ENCODE data around the gene IGSF23. TPM values are rescaled to one million over a fixed set of nuclear protein-coding genes. Genes with fewer than 3 reads are reported as not detected.

Gene IGSF23
- total RNA-seq, 1 donor from 2014 or later, result not detected

- DNase-seq (ENCODE audit: extremely low spot score, unreplicated experiment), result no peak
- Mint-ChIP-seq H3K27me3 (peaks cover 7% of the 10 kb centered on the region), H3K4me3 (no peak overlapping the region), H3K9me3 (no peaks in the 10 kb centered on the region), H3K27ac (no peak overlapping the region), H3K4me1 (ENCODE audit: unreplicated experiment) (peaks cover 10% of the 10 kb centered on the region), H3K36me3 (no peaks in the 10 kb centered on the region)
- TF ChIP-seq, protein P1, sequence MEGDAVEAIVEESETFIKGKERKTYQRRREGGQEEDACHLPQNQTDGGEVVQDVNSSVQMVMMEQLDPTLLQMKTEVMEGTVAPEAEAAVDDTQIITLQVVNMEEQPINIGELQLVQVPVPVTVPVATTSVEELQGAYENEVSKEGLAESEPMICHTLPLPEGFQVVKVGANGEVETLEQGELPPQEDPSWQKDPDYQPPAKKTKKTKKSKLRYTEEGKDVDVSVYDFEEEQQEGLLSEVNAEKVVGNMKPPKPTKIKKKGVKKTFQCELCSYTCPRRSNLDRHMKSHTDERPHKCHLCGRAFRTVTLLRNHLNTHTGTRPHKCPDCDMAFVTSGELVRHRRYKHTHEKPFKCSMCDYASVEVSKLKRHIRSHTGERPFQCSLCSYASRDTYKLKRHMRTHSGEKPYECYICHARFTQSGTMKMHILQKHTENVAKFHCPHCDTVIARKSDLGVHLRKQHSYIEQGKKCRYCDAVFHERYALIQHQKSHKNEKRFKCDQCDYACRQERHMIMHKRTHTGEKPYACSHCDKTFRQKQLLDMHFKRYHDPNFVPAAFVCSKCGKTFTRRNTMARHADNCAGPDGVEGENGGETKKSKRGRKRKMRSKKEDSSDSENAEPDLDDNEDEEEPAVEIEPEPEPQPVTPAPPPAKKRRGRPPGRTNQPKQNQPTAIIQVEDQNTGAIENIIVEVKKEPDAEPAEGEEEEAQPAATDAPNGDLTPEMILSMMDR (conservative IDR thresholded peaks at IDR 0.05), result no peak
Measured at GRCh38 chr19:44571830-44572580, 41.4 kb upstream of the IGSF23 start.

- Mint-ChIP-seq H3K27me3 (peaks cover 4% of the 10 kb centered on the region), H3K4me3 (no peak overlapping the region), H3K9me3 (no peaks in the 10 kb centered on the region), H3K27ac (no peak overlapping the region), H3K36me3 (no peaks in the 10 kb centered on the region), H3K4me1 (ENCODE audit: unreplicated experiment) (peaks cover 10% of the 10 kb centered on the region)
- DNase-seq (ENCODE audit: extremely low spot score, unreplicated experiment), result no peak
- TF ChIP-seq, protein P1 (conservative IDR thresholded peaks at IDR 0.05), result no peak
Measured at GRCh38 chr19:44572581-44572900, 40.8 kb upstream of the IGSF23 start.

DNA sequence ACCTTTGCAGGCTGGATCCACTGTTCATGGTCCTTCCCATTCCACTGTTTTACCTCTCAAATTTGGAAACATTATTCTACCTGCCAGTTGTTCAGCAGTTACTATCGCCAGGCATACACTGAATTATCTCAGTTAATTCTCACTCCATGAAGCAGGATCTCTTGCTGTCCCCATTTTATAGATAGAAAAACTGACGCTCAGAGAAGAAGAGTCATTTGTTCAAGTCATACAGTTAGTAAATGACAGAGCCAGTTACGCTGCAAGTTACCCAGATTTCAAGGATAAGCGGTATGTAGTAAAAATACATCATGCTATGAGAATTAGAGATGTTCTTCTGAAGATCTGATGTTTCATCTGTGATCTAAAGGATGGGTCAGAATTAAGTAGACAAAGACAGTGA, 40.2 kb upstream of the IGSF23 start:
- Mint-ChIP-seq H3K4me3 (no peak overlapping the region), H3K36me3 (no peaks in the 10 kb centered on the region), H3K9me3 (no peaks in the 10 kb centered on the region), H3K4me1 (ENCODE audit: unreplicated experiment) (peaks cover 10% of the 10 kb centered on the region), H3K27me3 (peaks cover under 1% of the 10 kb centered on the region), H3K27ac (no peak overlapping the region)
- DNase-seq (ENCODE audit: extremely low spot score, unreplicated experiment), result no peak
- TF ChIP-seq, protein P1 (conservative IDR thresholded peaks at IDR 0.05), result no peak

- Mint-ChIP-seq H3K4me1 (ENCODE audit: unreplicated experiment) (peaks cover 10% of the 10 kb centered on the region), H3K36me3 (no peaks in the 10 kb centered on the region), H3K9me3 (no peaks in the 10 kb centered on the region), H3K27ac (no peak overlapping the region), H3K4me3 (no peak overlapping the region), H3K27me3 (no peaks in the 10 kb centered on the region)
- TF ChIP-seq, protein P1 (conservative IDR thresholded peaks at IDR 0.05), result no peak
- no peak for DNase-seq (ENCODE audit: extremely low spot score, unreplicated experiment)
Measured at GRCh38 chr19:44573627-44574026, 39.7 kb upstream of the IGSF23 start.

DNA sequence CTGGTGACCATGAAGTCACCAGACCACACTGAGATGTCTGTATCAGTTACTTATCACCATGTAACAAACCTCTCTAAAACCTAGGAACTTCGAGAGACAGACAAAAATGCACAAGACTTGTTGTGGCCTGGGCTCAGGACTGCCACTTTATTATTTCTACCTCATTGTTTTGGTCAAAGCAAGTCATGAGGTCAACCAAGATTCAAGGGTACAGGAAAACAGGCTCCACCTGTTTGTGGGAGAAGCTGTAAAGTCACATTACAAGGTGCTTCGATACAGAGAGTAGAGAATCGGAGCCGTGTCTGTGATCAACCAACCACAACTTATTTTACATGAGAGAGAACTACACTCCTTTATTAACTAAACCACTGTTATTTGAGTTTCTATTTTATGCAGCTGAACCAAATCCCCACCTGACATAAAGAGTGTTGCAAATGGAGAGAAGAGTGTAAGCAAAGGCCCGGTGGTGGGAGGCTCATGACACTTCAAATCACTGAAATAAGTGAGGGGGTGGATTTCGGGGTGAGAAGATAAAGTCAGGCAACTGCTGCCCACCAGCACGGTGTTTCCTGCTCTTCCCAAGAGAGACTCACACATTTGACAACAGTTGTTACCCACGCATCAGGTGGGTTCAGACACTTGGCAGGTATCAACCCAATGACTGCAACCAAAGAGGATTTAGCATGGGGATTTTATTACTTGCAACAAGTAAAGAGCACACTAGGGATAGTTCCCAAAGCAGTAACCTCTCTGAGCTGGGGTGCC, 39.0 kb upstream of the IGSF23 start:
- Mint-ChIP-seq H3K27me3 (no peaks in the 10 kb centered on the region), H3K36me3 (no peaks in the 10 kb centered on the region), H3K27ac (no peak overlapping the region), H3K4me1 (ENCODE audit: unreplicated experiment) (peaks cover 10% of the 10 kb centered on the region), H3K4me3 (no peak overlapping the region), H3K9me3 (no peaks in the 10 kb centered on the region)
- DNase-seq (ENCODE audit: extremely low spot score, unreplicated experiment), result no peak
- TF ChIP-seq, protein P1 (conservative IDR thresholded peaks at IDR 0.05), result no peak

Data from type B pancreatic cell (in vitro differentiated cells).